SK-N-SH (cell line): ENCODE data around the gene VPS8.

Experiments
- CHD2 ChIP-seq: fragments of 150-350 bp; IDR thresholded peaks from 2 replicates; pipeline ENCODE4 v1.6.1; 2018; ENCODE audit warnings: low read length; ENCODE audit not compliant: partially characterized antibody
- EP300 ChIP-seq, 2 experiments: IDR thresholded peaks; 2 replicates each; pipeline versions ENCODE4 v1.4.0 to v1.6.1; 2012; ENCODE audit warnings: borderline replicate concordance in 1 of 2, low read depth in 1 of 2, low read length in 1 of 2
- FOXJ3 ChIP-seq: sonication (generic); formaldehyde crosslinking; IDR thresholded peaks from 2 replicates; pipeline ENCODE4 v1.5.1; 2020; ENCODE audit warnings: mild to moderate bottlenecking, missing genetic modification reagents
- MXI1 ChIP-seq: IDR thresholded peaks from 2 replicates; pipeline ENCODE4 v1.6.1; 2012; ENCODE audit warnings: mild to moderate bottlenecking, low read depth, low read length, improper control_type of control experiment
- NRF1 ChIP-seq: IDR thresholded peaks from 2 replicates; pipeline ENCODE4 v1.6.1; 2012; ENCODE audit warnings: low read depth, mild to moderate bottlenecking, low read length
- TAF1 ChIP-seq: IDR thresholded peaks from 2 replicates; pipeline ENCODE4 v1.6.1; 2012; ENCODE audit warnings: low read depth, mild to moderate bottlenecking, low read length, moderate library complexity, borderline replicate concordance
- TCF12 ChIP-seq: IDR thresholded peaks from 2 replicates; pipeline ENCODE4 v1.4.0; 2012
- TF ChIP-seq, protein P1 (sequence below): fragments of 200-600 bp; sonication (generic); IDR thresholded peaks from 2 replicates; pipeline ENCODE4 v1.6.1; 2017; ENCODE audit warnings: antibody characterized with exemption, mild to moderate bottlenecking, moderate library complexity
- TF ChIP-seq, protein P2 (sequence below): IDR thresholded peaks from 2 replicates; pipeline ENCODE4; 2012

- TF ChIP-seq TAF1 = no peak
- TF ChIP-seq, protein P1, sequence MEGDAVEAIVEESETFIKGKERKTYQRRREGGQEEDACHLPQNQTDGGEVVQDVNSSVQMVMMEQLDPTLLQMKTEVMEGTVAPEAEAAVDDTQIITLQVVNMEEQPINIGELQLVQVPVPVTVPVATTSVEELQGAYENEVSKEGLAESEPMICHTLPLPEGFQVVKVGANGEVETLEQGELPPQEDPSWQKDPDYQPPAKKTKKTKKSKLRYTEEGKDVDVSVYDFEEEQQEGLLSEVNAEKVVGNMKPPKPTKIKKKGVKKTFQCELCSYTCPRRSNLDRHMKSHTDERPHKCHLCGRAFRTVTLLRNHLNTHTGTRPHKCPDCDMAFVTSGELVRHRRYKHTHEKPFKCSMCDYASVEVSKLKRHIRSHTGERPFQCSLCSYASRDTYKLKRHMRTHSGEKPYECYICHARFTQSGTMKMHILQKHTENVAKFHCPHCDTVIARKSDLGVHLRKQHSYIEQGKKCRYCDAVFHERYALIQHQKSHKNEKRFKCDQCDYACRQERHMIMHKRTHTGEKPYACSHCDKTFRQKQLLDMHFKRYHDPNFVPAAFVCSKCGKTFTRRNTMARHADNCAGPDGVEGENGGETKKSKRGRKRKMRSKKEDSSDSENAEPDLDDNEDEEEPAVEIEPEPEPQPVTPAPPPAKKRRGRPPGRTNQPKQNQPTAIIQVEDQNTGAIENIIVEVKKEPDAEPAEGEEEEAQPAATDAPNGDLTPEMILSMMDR = no peak
- TF ChIP-seq, protein P2, sequence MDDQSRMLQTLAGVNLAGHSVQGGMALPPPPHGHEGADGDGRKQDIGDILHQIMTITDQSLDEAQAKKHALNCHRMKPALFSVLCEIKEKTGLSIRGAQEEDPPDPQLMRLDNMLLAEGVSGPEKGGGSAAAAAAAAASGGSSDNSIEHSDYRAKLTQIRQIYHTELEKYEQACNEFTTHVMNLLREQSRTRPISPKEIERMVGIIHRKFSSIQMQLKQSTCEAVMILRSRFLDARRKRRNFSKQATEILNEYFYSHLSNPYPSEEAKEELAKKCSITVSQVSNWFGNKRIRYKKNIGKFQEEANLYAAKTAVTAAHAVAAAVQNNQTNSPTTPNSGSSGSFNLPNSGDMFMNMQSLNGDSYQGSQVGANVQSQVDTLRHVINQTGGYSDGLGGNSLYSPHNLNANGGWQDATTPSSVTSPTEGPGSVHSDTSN = no peak
- TF ChIP-seq NRF1 = no peak
- TF ChIP-seq MXI1 = no peak
- no peak for TF ChIP-seq TCF12
- no peak for TF ChIP-seq CHD2
- TF ChIP-seq EP300 (IDR thresholded peaks at IDR 0.05; ENCODE audit: borderline replicate concordance in 1 of 2, low read depth in 1 of 2, low read length in 1 of 2) = no peak
- no peak for TF ChIP-seq FOXJ3 (CRISPR knock-in tag)
These were observed 13.8 kb upstream of the VPS8 start for GRCh38 chr3:184798120-184798519.
